Chondrocyte (in vitro differentiated cells): ENCODE data around the gene CANT1. TPM values are rescaled to one million over a fixed set of nuclear protein-coding genes. Genes with fewer than 3 reads are reported as not detected.

ENCODE experiments used
- DNase-seq: peaks from one replicate; pipeline ENCODE4 v3.0.0; 2021; ENCODE audit warnings: mixed read lengths, low spot score
- H3K27ac Mint-ChIP-seq: one replicate; pipeline ENCODE4 v1.8.0; 2021; ENCODE audit warnings: mild to moderate bottlenecking, moderate library complexity, mixed read lengths; ENCODE audit not compliant: unreplicated experiment
- H3K27me3 Mint-ChIP-seq: 2 replicates; pipeline ENCODE4 v1.8.0; 2021; ENCODE audit warnings: low read depth, mixed read lengths
- H3K36me3 Mint-ChIP-seq: 2 replicates; pipeline ENCODE4 v1.8.0; 2021; ENCODE audit warnings: low read depth, mixed read lengths
- H3K4me1 Mint-ChIP-seq: 2 replicates; pipeline ENCODE4 v1.8.0; 2021; ENCODE audit warnings: low read depth, mild to moderate bottlenecking, mixed read lengths
- H3K4me3 Mint-ChIP-seq: one replicate; pipeline ENCODE4 v1.8.0; 2021; ENCODE audit warnings: mild to moderate bottlenecking, moderate library complexity, mixed read lengths; ENCODE audit not compliant: unreplicated experiment
- H3K9me3 Mint-ChIP-seq: 2 replicates; pipeline ENCODE4 v1.8.0; 2021; ENCODE audit warnings: low read depth, mixed read lengths
- CTCF ChIP-seq: fragments of 200-600 bp; sonication (generic); IDR thresholded peaks from 2 replicates; pipeline ENCODE4 v1.5.0; 2021; ENCODE audit warnings: antibody characterized with exemption, mild to moderate bottlenecking, moderate library complexity
- total RNA-seq: library from RNA; stranded (reverse); gene quantifications from 3 replicates; pipeline ENCODE4 v1.2.1, GENCODE V29; 2021

Gene CANT1
- total RNA-seq, 1 donor from 2014 or later: 50.5 TPM

- no peak for DNase-seq
- peaks cover 7% of the 10 kb centered on the region for H3K27me3 Mint-ChIP-seq
- peaks cover 81% of the 10 kb centered on the region for H3K4me1 Mint-ChIP-seq
Measured at GRCh38 chr17:79029327-79030009, 19.9 kb upstream of the CANT1 start.

GRCh38 chr17:79028496-79029326 is 19.1 kb upstream of the CANT1 start:
- DNase-seq: no peak
- peak; percentile 75 for TF ChIP-seq CTCF
- peaks cover 9% of the 10 kb centered on the region for H3K27me3 Mint-ChIP-seq
- peaks cover 3% of the 10 kb centered on the region for H3K36me3 Mint-ChIP-seq
- peaks cover 77% of the 10 kb centered on the region for H3K4me1 Mint-ChIP-seq
- H3K9me3 Mint-ChIP-seq: no peaks in the 10 kb centered on the region
- no peak overlapping the region for H3K4me3 Mint-ChIP-seq
- no peak overlapping the region for H3K27ac Mint-ChIP-seq

More at GRCh38 chr17:79029327-79030009, 19.9 kb upstream of the CANT1 start:
- no peak overlapping the region for H3K4me3 Mint-ChIP-seq
- no peaks in the 10 kb centered on the region for H3K9me3 Mint-ChIP-seq
- no peak overlapping the region for H3K27ac Mint-ChIP-seq
- TF ChIP-seq CTCF: no peak
- H3K36me3 Mint-ChIP-seq: peaks cover 3% of the 10 kb centered on the region

- Mint-ChIP-seq H3K27me3 (peaks cover 9% of the 10 kb centered on the region), H3K9me3 (no peaks in the 10 kb centered on the region), H3K4me1 (peaks cover 76% of the 10 kb centered on the region), H3K36me3 (peaks cover 3% of the 10 kb centered on the region), H3K4me3 (peak overlapping the region; percentile 35), H3K27ac (peak overlapping the region; percentile 74)
- DNase-seq: no peak
- TF ChIP-seq CTCF: no peak
Measured at GRCh38 chr17:79027925-79028491, 18.4 kb upstream of the CANT1 start.

DNA sequence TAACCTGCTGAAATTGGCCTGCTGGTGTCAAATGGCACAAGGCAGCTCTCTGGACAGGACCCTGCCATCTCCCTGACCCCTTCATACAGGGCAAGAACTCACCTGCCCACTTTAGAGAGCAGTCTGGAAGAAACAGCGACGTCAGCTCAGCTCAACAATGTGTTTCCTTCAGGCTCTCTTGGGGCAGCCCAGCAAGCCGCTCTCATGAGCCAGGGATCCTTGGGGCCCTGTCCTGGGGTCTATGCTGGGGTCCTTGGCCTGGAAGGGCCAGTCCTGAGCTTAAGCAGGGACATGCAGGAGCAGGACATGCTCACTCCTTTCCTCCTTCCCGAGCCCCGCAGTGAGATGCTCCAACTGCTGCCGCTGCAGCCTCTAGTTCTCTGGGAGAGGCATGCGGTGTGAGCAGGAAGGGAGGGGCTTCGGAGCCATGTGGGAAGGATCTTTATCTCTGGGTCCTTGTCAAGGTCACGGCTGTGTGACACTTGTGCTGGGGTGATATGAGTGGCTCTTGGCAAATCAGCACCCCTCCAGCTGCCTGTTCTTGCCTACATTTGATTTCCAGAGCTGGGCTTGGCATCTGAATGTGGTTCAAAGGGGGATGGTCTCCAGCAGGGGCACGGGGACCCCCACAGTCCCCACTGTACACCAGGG is 17.8 kb upstream of the CANT1 start:
- Mint-ChIP-seq H3K27ac (peak overlapping the region; percentile 74), H3K4me3 (peak overlapping the region; percentile 35), H3K4me1 (peaks cover 75% of the 10 kb centered on the region), H3K36me3 (peaks cover 3% of the 10 kb centered on the region), H3K9me3 (no peaks in the 10 kb centered on the region), H3K27me3 (peaks cover 9% of the 10 kb centered on the region)
- no peak for TF ChIP-seq CTCF
- no peak for DNase-seq
